GM12801 (cell line): ENCODE data around the gene FNBP1.

ENCODE experiments used
- TF ChIP-seq, protein P1 (sequence below): IDR thresholded peaks from one replicate; pipeline ENCODE4 v1.5.1; 2011; ENCODE audit warnings: control low read depth; ENCODE audit not compliant: insufficient read length; ENCODE audit errors: extremely low read depth

The FNBP1 gene

DNA sequence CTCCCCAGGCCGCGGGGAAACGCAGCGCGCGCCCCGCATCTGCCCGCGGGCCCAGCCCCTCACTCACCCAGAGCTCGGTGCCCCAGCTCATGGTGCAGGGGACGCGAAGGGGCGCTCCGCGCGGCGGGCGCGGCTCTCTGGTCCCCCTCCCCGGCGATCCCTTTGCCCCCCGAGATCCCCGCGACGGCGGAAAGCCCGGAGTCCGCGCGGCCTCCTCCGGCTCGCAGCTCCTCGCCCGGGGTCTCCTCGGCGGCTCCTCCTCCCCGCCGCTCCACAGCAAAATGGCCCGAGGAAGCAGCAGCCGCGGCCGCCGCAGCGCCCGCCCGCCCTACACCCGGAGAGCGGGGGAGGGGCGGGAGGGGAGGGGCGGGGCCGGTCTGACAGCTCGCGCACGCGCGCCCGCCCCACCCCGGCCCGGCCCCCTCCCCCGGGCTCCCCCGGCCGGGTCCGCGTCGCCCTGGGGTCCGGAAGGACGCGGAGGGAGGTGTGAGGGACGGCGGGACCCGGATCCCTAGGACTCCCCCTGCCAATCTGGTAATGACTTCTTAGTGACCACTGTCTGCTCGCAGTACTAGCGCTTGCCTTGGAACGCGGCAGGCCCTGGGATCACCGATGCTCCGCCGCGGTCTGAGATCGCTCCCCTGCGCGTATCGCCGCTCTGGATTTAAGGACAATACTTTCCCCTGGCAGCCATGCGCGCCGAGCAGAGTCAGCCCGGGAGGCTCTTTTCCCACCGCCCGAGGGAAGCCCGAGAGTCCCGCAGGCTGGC lies at the start of gene FNBP1:
TSS of gene FNBP1 (minus strand) at position 305 of the 769 bp plus-strand sequence. CDS start at position 91, 214 bp downstream.
- TF ChIP-seq, protein P1, sequence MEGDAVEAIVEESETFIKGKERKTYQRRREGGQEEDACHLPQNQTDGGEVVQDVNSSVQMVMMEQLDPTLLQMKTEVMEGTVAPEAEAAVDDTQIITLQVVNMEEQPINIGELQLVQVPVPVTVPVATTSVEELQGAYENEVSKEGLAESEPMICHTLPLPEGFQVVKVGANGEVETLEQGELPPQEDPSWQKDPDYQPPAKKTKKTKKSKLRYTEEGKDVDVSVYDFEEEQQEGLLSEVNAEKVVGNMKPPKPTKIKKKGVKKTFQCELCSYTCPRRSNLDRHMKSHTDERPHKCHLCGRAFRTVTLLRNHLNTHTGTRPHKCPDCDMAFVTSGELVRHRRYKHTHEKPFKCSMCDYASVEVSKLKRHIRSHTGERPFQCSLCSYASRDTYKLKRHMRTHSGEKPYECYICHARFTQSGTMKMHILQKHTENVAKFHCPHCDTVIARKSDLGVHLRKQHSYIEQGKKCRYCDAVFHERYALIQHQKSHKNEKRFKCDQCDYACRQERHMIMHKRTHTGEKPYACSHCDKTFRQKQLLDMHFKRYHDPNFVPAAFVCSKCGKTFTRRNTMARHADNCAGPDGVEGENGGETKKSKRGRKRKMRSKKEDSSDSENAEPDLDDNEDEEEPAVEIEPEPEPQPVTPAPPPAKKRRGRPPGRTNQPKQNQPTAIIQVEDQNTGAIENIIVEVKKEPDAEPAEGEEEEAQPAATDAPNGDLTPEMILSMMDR: no peak

DNA sequence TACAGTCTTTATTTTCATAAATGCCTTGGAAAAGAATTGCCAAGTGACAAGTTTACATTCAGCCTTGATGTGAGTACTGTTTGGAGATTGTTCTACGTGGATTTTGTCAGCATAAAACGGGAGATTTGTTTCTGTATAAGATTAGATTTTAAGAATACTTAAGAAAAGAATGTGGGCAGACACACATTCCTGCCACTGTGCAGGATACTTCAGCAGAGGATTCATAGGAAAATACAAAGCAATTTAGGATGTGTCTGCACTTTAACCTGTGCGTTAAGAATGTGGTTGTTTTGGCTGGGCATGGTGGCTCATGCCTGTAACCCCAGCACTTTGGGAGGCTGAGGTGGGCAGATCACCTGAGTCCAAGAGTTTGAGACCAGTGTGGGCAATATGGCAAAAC lies 47.9 kb upstream of the FNBP1 start:
- TF ChIP-seq, protein P1: no peak

GRCh38 chr9:130089141-130089540 lies 46.2 kb upstream of the FNBP1 start:
- TF ChIP-seq, protein P1: no peak

DNA sequence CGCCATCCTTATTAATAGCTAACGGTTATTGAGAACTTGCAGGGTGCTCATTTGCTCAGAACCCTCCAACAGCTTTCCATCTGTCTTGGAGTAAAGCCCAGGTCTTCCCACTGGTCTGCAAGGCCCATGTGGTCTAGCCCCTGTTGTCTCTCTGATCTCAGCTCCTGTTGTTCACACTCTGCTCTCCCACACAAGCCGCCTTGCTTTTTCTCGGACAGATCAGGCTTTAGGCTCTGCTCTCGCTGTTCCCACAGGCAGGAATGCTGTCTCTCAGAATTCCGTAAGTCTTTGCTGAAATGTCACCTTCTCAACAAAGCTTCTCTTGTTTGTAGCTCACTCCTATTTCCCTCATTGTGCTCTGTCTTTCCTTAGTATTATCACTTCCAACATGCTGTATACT lies 45.1 kb upstream of the FNBP1 start:
- TF ChIP-seq, protein P1: no peak

DNA sequence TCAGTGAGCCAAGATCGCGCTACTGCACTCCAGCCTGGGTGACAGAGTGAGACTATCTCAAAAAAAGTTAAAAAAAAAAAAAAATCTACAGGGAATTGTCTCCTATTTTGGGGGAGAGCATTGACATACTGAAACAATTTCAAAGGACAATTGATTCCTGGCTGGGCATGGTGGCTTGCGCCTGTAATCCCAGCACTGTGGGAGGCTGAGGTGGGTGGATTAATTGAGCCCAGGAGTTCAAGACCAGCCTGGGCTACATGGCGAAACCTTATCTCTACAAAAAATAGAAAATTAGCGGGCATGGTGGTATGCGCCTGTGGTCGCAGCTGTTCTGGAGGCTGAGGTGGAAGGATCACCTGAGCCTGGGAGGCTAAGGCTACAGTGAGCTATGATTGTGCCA lies 41.3 kb upstream of the FNBP1 start:
- TF ChIP-seq, protein P1: no peak

- TF ChIP-seq, protein P1: no peak
Measured at GRCh38 chr9:130078547-130078946, 35.6 kb upstream of the FNBP1 start.

GRCh38 chr9:130073373-130073772 lies 30.4 kb upstream of the FNBP1 start:
- TF ChIP-seq, protein P1: no peak
